SKM-1 treated with dmso at 0.1 percent for 144 hours (cell line): ENCODE data around the gene CTNNA1.

Experiments used
- DNase-seq: peaks from one replicate; lab custom pipeline; 2025; ENCODE audit not compliant: unreplicated experiment; lab: John Stamatoyannopoulos, UW

CTNNA1 gene

DNA sequence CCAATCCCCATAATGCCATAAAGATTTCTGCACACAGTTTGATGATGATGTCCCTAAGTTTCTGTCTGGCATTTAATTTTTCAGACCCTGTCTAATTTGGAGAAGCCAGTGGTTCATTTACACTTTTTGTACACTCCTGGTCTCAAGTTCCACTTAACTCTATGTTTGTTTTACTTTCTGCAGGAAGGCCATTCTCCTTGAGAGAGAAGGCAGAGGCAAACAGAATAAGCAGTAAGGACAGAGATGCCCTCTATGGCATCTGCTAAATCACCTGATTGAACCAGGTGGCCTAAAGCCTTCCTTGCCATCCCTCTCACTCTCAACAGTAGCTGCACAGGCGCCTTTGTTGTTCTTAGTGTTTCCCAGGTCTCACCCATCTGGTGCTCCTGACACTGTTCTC lies 208.0 kb downstream of the CTNNA1 start:
- no peak for DNase-seq

- no peak for DNase-seq
These were observed 208.5 kb downstream of the CTNNA1 start for GRCh38 chr5:138961729-138962128.

GRCh38 chr5:138962614-138963370 lies 209.6 kb downstream of the CTNNA1 start:
- DNase-seq: no peak

GRCh38 chr5:138963763-138964371 lies 210.6 kb downstream of the CTNNA1 start:
- DNase-seq: no peak

- DNase-seq: no peak
These were observed 211.5 kb downstream of the CTNNA1 start for GRCh38 chr5:138964647-138965201.

DNA sequence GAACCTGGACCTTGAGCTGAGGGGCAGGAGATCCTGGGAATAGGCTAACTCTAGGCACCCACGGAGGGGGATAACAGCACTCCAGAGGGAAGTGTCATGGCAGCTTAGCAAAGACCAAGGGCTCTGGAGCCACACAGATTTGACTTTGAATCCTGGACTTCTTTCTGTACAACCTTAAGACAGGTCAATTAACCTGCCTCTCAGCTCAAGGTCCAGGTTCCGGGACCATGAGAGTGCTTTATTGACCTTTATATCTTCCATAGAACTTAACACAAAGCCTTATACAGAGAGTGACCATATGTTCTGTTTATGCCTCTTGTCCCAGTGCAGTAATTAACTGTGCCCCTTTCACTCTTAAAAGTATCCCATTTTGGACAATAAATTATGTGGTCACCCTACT lies 212.4 kb downstream of the CTNNA1 start:
- no peak for DNase-seq

DNA sequence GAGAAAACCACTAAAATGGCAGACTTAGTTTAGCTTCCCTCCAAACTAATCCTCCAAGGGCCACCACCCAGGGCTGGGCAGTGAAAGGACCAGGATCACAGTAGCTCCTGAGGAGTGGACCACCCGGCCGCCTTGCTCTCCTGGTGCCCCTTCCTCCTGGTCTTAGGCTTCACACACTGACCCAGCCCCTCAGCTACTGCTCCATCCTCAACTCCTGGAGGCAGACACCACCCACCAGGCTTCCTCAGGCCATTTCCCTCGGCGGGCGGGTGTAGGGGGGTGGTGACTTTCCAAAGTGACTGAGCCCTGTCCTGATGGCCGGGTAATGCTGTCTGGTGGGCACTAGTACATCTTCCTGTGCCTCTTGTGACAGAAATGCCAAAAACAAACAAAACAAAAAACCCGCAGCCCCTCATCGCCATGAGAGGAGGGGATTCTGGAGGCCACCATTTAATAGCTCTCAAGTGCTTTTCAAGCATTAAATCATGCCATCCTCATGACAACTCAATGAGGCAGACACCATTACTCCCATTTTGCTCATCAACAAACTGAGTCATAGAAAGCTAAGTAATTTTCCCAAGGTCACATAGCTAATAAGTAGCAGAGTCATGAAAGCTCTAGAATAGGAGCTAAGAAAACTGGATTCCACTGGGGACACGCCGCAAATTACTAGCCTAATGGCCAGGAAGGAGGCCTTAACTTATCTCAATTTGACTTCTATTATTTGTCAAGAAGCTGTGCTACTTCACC lies 213.2 kb downstream of the CTNNA1 start:
- DNase-seq: no peak

- DNase-seq: no peak
These were observed 214.7 kb downstream of the CTNNA1 start for GRCh38 chr5:138967791-138968448.

DNA sequence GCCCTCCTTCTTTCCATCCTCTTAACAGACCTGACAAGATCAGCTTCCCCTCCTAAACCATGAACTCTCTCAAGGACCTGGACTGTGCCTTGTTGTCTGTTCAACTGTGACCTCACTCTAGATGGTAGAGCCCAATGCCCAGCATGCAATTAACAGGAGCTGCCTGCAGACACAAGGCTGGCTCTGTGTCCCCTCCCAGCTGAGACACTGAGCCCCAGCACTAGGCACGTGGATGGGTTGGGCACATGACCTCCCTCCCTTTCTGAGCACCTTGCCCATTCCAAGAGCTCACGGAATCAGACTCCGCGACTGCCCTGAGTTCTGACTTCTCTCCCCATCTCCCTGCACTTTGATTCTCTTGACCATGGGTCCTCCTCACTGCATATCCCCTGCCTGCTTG lies 215.4 kb downstream of the CTNNA1 start:
- no peak for DNase-seq

GRCh38 chr5:138969323-138970002 lies 216.2 kb downstream of the CTNNA1 start:
- DNase-seq: no peak

- no peak for DNase-seq
These were observed 219.0 kb downstream of the CTNNA1 start for GRCh38 chr5:138972230-138972629.

DNA sequence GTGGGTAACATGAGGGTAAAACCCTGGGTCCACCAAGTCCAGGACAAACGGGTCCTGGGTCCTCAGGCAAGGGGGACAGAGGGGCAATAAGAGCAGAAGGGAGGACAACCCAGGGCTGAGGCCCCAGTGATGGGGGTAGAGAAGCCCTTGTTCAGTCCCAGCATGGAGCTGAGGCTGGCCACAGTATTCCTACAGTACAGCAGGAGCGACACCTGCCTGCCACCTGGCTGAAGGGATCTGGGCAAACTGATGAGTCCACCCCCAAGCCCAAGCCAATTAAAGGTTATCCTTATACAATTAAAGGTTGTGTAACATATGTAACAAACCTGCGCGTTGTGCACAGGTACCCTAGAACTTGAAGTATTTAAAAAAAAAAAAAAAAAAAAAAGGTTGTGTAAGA lies 219.6 kb downstream of the CTNNA1 start:
- DNase-seq: no peak

DNA sequence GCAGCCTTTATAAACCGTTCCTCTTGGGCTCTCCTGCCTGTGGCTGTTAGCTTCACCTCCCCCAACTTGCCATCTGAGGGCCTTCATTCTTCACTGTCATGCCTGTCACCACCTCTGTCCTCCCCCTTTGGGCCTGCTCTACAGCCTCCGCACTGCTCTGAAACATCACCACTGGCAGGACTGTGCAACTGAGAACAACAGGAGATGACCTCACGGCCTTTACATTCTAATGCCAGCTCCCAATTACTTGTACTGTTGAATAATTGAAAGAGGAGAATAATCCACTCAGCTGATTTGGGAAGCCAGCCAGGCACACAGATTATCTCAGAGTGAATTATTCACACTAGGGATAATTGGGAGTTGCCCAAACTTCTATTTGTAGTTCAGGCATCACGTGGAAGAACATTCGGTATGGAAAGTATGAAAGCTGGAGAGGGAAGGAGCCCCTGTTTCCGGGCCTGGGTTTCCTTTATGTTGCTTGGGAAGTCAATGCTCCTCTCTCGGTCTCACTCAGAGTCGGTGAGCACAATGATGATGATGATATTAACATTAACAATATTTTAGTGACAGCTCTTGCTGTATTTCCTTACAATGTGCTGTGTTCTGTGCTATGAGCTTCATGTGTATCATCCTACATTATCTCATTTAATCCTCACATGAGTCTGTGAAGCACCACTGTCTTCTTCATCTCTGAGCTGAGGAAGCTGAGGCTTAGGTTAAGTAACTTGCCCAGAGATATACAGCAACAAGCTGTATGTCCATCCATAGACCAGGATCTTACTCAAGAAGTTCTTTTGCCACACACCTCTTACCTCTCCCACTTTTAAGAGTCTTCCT lies 221.2 kb downstream of the CTNNA1 start:
- DNase-seq: no peak

DNA sequence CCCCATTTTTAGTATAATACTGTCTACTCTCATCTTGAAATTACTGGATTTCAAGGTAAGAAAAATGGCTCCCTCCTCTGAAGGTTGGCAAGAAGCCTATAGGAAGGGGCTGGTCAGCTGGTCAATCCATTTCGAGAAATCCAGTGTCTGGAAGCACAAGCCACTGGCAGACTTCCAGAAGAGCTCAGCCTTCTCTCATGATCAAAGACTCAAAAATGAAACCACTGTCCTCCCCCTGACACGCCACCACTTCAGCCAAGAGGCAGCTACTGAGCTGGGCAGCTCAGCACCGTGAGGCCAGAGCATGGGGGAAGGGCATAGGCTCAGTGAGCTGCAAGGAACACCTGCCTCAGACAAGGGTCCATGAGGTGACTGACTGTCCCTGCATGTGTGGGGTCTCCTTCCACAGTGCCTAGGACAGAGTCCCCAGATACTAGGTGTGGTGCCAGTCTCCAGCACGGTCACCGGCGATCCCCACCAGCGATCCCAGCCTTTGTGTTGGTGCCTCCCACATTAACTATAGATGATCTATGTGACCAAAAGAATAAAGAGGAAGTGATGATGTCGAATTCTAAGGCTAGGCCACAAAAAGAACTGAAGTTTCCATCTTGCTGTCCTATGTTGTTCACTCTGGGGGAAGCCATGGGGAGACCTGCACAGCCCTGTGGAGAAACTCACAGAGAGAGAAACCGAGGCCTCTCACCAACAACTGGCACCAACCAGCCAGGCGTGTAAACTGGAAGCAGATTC lies 222.0 kb downstream of the CTNNA1 start:
- DNase-seq: no peak

GRCh38 chr5:138978080-138978479 lies 224.9 kb downstream of the CTNNA1 start:
- no peak for DNase-seq

GRCh38 chr5:138978581-138978980 lies 225.4 kb downstream of the CTNNA1 start:
- no peak for DNase-seq

GRCh38 chr5:138979684-138980280 lies 226.6 kb downstream of the CTNNA1 start:
- DNase-seq: no peak

DNA sequence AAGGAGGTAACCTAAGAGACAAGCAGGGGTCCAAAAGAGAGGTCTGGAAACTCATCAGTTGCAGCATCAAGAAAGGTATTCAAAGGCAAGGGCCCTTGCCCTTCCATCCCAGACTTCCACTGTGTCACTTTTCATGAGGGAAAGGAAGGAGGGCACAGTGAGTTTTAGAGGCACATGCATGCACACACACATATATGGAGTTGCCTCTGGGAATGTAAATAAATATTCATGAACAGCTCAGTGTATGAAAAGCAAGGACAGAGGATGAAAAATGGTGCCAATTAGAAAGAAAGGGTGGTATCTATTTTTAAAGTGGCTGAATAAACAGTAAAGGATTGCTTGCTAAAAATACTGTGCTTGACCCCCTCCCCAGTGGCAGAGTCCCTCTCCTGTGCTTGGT lies 227.2 kb downstream of the CTNNA1 start:
- no peak for DNase-seq

GRCh38 chr5:138981131-138981530 lies 227.9 kb downstream of the CTNNA1 start:
- DNase-seq: no peak
